Measurements from ENCODE around the gene MRTFB. TPM values are rescaled to one million over a fixed set of nuclear protein-coding genes. Genes with fewer than 3 reads are reported as not detected.
"Not testable (repeated sequence)": the region's sequence is repeated elsewhere in the genome, so short reads cannot be mapped to it uniquely, and the experiment has no call there.

MRTFB gene
- total RNA-seq, 1 experiment from 2014 or later: 67.3 TPM

- Mint-ChIP-seq H3K4me1 (ENCODE audit: low read depth, unreplicated experiment) (peaks cover 9% of the 10 kb centered on the region), H3K9me3 (ENCODE audit: low read depth, unreplicated experiment) (peaks cover 3% of the 10 kb centered on the region), H3K27me3 (ENCODE audit: unreplicated experiment) (no peaks in the 10 kb centered on the region), H3K36me3 (ENCODE audit: insufficient read depth, unreplicated experiment) (no peaks in the 10 kb centered on the region), H3K27ac (ENCODE audit: unreplicated experiment) (no peak overlapping the region), H3K4me3 (ENCODE audit: low read depth, unreplicated experiment) (no peak overlapping the region)
- intact Hi-C loops (cut with micrococcal nuclease; ENCODE audit: unreplicated experiment): no loop called here
- DNase-seq: no peak
- CTCF ChIA-PET: no interaction called here
- BruUV-seq (replicated peaks): no TSS peak
- no peak for TF ChIP-seq CTCF (IDR thresholded peaks at IDR 0.05; ENCODE audit: unreplicated experiment)
Measured at GRCh38 chr16:14043793-14044192, 27.3 kb upstream of the MRTFB start.

DNA sequence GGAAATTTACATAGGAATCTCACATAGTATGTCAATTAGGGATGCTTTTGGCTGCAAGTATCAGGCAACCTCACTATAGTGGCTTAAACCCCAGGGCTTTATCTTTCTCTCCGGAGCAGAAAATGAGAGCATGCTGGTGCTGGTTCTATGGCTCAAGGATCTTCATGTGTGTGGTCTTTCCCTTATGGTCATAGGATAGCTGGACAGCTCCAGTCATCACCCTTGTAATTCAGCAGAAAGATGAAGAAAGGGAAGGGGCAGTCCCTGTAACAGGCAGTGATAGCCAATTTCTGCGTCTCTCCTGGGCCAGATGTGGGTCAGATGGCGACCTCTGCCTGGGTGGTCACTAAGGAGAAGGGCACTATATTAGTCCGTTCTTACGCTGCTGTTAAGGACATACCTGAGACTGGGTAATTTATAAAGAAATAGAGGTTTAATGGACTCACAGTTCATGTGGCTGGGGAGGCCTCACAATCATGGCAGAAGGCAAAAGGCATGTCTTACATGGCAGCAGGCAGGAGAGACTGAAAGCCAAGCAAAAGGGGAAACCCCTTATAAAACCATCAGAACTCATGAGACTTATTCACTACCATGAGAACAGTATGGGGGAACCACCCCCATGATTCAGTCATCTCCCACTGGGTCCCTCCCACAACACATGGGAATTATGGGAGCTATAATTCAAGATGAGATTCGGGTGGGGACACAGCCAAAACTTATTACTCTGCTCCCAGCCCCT lies 23.8 kb upstream of the MRTFB start:
- CTCF ChIA-PET; intact Hi-C loops (cut with micrococcal nuclease; ENCODE audit: unreplicated experiment): not testable (repeated sequence)

GRCh38 chr16:14050291-14051027 lies 20.7 kb upstream of the MRTFB start:
- DNase-seq: peak; percentile 66
- Mint-ChIP-seq H3K27ac (ENCODE audit: unreplicated experiment) (no peak overlapping the region), H3K9me3 (ENCODE audit: low read depth, unreplicated experiment) (no peaks in the 10 kb centered on the region), H3K27me3 (ENCODE audit: unreplicated experiment) (no peaks in the 10 kb centered on the region), H3K4me1 (ENCODE audit: low read depth, unreplicated experiment) (peaks cover 9% of the 10 kb centered on the region), H3K4me3 (ENCODE audit: low read depth, unreplicated experiment) (no peak overlapping the region), H3K36me3 (ENCODE audit: insufficient read depth, unreplicated experiment) (no peaks in the 10 kb centered on the region)
- CTCF ChIA-PET: interaction anchor here (0.7 to 0.9 kb wide), 3 partner anchors 8 to 98 kb away, joined by 3 to 4 read pairs (median 3); no protein-coding TSS in a partner anchor
- BruUV-seq (replicated peaks): TSS peak; percentile 87
- TF ChIP-seq CTCF (IDR thresholded peaks at IDR 0.05; ENCODE audit: unreplicated experiment): no peak
- intact Hi-C loops (cut with micrococcal nuclease; ENCODE audit: unreplicated experiment): loop anchor here (1.0 kb wide), 1 partner anchor 47 kb away; no protein-coding TSS in a partner anchor

More for the DNA sequence above, 23.8 kb upstream of the MRTFB start:
- not testable (repeated sequence) for H3K27ac Mint-ChIP-seq (ENCODE audit: unreplicated experiment); DNase-seq; H3K4me1 Mint-ChIP-seq (ENCODE audit: low read depth, unreplicated experiment); H3K9me3 Mint-ChIP-seq (ENCODE audit: low read depth, unreplicated experiment); H3K27me3 Mint-ChIP-seq (ENCODE audit: unreplicated experiment); H3K36me3 Mint-ChIP-seq (ENCODE audit: insufficient read depth, unreplicated experiment); H3K4me3 Mint-ChIP-seq (ENCODE audit: low read depth, unreplicated experiment); BruUV-seq (replicated peaks)

- no peaks in the 10 kb centered on the region for H3K36me3 Mint-ChIP-seq (ENCODE audit: insufficient read depth, unreplicated experiment)
Measured at GRCh38 chr16:14051103-14051729, 19.9 kb upstream of the MRTFB start.

More at GRCh38 chr16:14051103-14051729, 19.9 kb upstream of the MRTFB start:
- TF ChIP-seq CTCF (IDR thresholded peaks at IDR 0.05; ENCODE audit: unreplicated experiment): no peak
- BruUV-seq (replicated peaks): no TSS peak
- Mint-ChIP-seq H3K27me3 (ENCODE audit: unreplicated experiment) (no peaks in the 10 kb centered on the region), H3K9me3 (ENCODE audit: low read depth, unreplicated experiment) (peaks cover 1% of the 10 kb centered on the region), H3K4me3 (ENCODE audit: low read depth, unreplicated experiment) (no peak overlapping the region), H3K4me1 (ENCODE audit: low read depth, unreplicated experiment) (peaks cover 7% of the 10 kb centered on the region), H3K27ac (ENCODE audit: unreplicated experiment) (no peak overlapping the region)
- no peak for DNase-seq
- CTCF ChIA-PET: no interaction called here
- intact Hi-C loops (cut with micrococcal nuclease; ENCODE audit: unreplicated experiment): loop anchor here (1.0 kb wide), 1 partner anchor 46 kb away; no protein-coding TSS in a partner anchor
